HepG2 (cell line): Measurements from ENCODE around the gene METTL27. TPM values are rescaled to one million over a fixed set of nuclear protein-coding genes. Genes with fewer than 3 reads are reported as not detected.
A peak's percentile ranks its signal among the peaks of the same experiment; 100 is the strongest.

Source experiments
- CBX5 ChIP-seq: sonication (generic); formaldehyde crosslinking; IDR thresholded peaks from 2 replicates; pipeline ENCODE4 v1.4.0; 2020; ENCODE audit warnings: missing genetic modification reagents, borderline replicate concordance
- E2F1 ChIP-seq: sonication (generic); formaldehyde crosslinking; IDR thresholded peaks from 2 replicates; pipeline ENCODE4 v1.5.0; 2020; ENCODE audit warnings: missing genetic modification reagents
- HDAC1 ChIP-seq: sonication (generic); formaldehyde crosslinking; IDR thresholded peaks from 2 replicates; pipeline ENCODE4 v1.5.1; 2020; ENCODE audit warnings: mild to moderate bottlenecking, missing genetic modification reagents
- HDAC2 ChIP-seq: sonication (generic); formaldehyde crosslinking; IDR thresholded peaks from 2 replicates; pipeline ENCODE4 v1.4.0; 2020; ENCODE audit warnings: missing genetic modification reagents
- HNRNPH1 ChIP-seq: fragments of 200-400 bp; formaldehyde crosslinking; optimal IDR thresholded peaks from 2 replicates; pipeline ENCODE3; 2017; ENCODE audit warnings: mild to moderate bottlenecking, low read depth, low read length
- NONO ChIP-seq, 2 experiments: fragments of 450-650 bp in 1 of 2; sonication (generic) in 1 of 2; formaldehyde crosslinking in 1 of 2; IDR thresholded peaks in 1 of 2; conservative IDR thresholded peaks in 1 of 2; 2 replicates each; pipeline versions ENCODE4 v1.6.1 to v1.8.0; 2017 to 2022; ENCODE audit warnings: mild to moderate bottlenecking in 1 of 2, missing genetic modification reagents in 1 of 2, moderate library complexity in 1 of 2
- NR2F2 ChIP-seq: IDR thresholded peaks from 2 replicates; pipeline ENCODE4 v1.6.1; 2012; ENCODE audit warnings: low read depth, inconsistent platforms, borderline replicate concordance
- RBM22 ChIP-seq: fragments of 200-400 bp; formaldehyde crosslinking; optimal IDR thresholded peaks from 2 replicates; pipeline ENCODE3; 2017; ENCODE audit warnings: mild to moderate bottlenecking, low read length, moderate library complexity
- REPIN1 ChIP-seq: sonication (generic); formaldehyde crosslinking; IDR thresholded peaks from 2 replicates; pipeline ENCODE4 v1.8.0; 2022; ENCODE audit warnings: missing genetic modification reagents, low read depth, mild to moderate bottlenecking, borderline replicate concordance
- TIGD3 ChIP-seq: sonication (generic); formaldehyde crosslinking; IDR thresholded peaks from 2 replicates; pipeline ENCODE4 v1.5.1; 2020; ENCODE audit warnings: mild to moderate bottlenecking, missing genetic modification reagents, borderline replicate concordance
- TRIM22 ChIP-seq: fragments of 450-650 bp; IDR thresholded peaks from 2 replicates; pipeline ENCODE4 v1.6.1; 2017
- ZBTB21 ChIP-seq: sonication (generic); formaldehyde crosslinking; IDR thresholded peaks from 2 replicates; pipeline ENCODE4 v1.4.0; 2020; ENCODE audit warnings: missing genetic modification reagents
- ZFP82 ChIP-seq: sonication (generic); formaldehyde crosslinking; IDR thresholded peaks from 2 replicates; pipeline ENCODE4 v1.5.1; 2020; ENCODE audit warnings: mild to moderate bottlenecking, missing genetic modification reagents, borderline replicate concordance
- ZNF678 ChIP-seq: sonication (generic); formaldehyde crosslinking; IDR thresholded peaks from 2 replicates; pipeline ENCODE4 v1.4.0; 2020; ENCODE audit warnings: mild to moderate bottlenecking, missing genetic modification reagents
- ZNF747 ChIP-seq: sonication (generic); formaldehyde crosslinking; IDR thresholded peaks from 2 replicates; pipeline ENCODE4 v1.8.1; 2023; ENCODE audit warnings: missing genetic modification reagents, mild to moderate bottlenecking, borderline replicate concordance
- ZNF878 ChIP-seq: sonication (generic); formaldehyde crosslinking; IDR thresholded peaks from 2 replicates; pipeline ENCODE4 v1.8.1; 2023; ENCODE audit warnings: mild to moderate bottlenecking, missing genetic modification reagents, moderate library complexity
- polyA plus RNA-seq, 8 experiments: library from polyadenylated mRNA; depleted of rRNA in 3 of 8; stranded (reverse) in 7 of 8; unstranded in 1 of 8; fragments of >200 nt; fragmentation: Illumina TruSeq in 4 of 8; extraction: Trizol in 4 of 8; gene quantifications; 2 replicates each; pipeline versions ENCODE4 v1.2.1 to v1.2.3, GENCODE V29; 2011 to 2016; ENCODE audit warnings: low read depth in 4 of 8, missing spikeins in 1 of 8, mixed read lengths in 1 of 8; ENCODE audit not compliant: insufficient read depth in 1 of 8
- total RNA-seq, 5 experiments: library from RNA; depleted of rRNA; stranded (reverse); fragments of >200 nt; fragmentation: Illumina TruSeq; extraction: Trizol; gene quantifications; 2 replicates each; pipeline ENCODE4 v1.2.3, GENCODE V29; 2016; ENCODE audit warnings: low read depth in 1 of 5
- TF ChIP-seq, protein P1 (sequence below): sonication (generic); formaldehyde crosslinking; IDR thresholded peaks from 2 replicates; pipeline ENCODE4 v1.5.0; 2020; ENCODE audit warnings: mild to moderate bottlenecking, low read depth, missing genetic modification reagents, borderline replicate concordance
- TF ChIP-seq, protein P2 (sequence below): IDR thresholded peaks from 2 replicates; pipeline ENCODE4 v1.6.1; 2016; ENCODE audit warnings: missing compliant biosample characterization, missing genetic modification reagents, borderline replicate concordance
- TF ChIP-seq, protein P3 (sequence below): sonication (generic); formaldehyde crosslinking; IDR thresholded peaks from 2 replicates; pipeline ENCODE4 v1.8.1; 2023; ENCODE audit warnings: mild to moderate bottlenecking, moderate library complexity, missing genetic modification reagents

METTL27 gene
- total and polyA plus RNA-seq, 2 of the 13 experiments (the other 11 are each of a cell fraction or from before 2014, with no cell fraction given) = 2.0 to 3.0 TPM

- TF ChIP-seq, protein P1, sequence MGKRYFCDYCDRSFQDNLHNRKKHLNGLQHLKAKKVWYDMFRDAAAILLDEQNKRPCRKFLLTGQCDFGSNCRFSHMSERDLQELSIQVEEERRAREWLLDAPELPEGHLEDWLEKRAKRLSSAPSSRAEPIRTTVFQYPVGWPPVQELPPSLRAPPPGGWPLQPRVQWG (CRISPR knock-in tag) = no peak
- TF ChIP-seq HNRNPH1 (no peak), ZNF747 (CRISPR knock-in tag) (no peak; the same call in 1 of the 2 replicates), NR2F2 (no peak), TRIM22 (no peak), HDAC2 (CRISPR knock-in tag) (no peak; the same call in 1 of the 2 replicates), HDAC1 (CRISPR knock-in tag) (peak; percentile 61), ZNF878 (CRISPR knock-in tag) (no peak), ZBTB21 (CRISPR knock-in tag) (no peak), E2F1 (CRISPR knock-in tag) (no peak), ZFP82 (CRISPR knock-in tag) (no peak), NONO (IDR thresholded peaks at IDR 0.05) (no peak), NONO (CRISPR knock-in tag; conservative IDR thresholded peaks at IDR 0.05) (no peak; the same call in 1 of the 2 replicates), REPIN1 (CRISPR knock-in tag) (0 out of 2 replicates have a peak, but pooled peaks have one; percentile 12), RBM22 (peak; percentile 39), TIGD3 (CRISPR knock-in tag) (no peak), CBX5 (CRISPR knock-in tag) (0 out of 2 replicates have a peak, but pooled peaks have one; percentile 46), ZNF678 (no peak)
- TF ChIP-seq, protein P2, sequence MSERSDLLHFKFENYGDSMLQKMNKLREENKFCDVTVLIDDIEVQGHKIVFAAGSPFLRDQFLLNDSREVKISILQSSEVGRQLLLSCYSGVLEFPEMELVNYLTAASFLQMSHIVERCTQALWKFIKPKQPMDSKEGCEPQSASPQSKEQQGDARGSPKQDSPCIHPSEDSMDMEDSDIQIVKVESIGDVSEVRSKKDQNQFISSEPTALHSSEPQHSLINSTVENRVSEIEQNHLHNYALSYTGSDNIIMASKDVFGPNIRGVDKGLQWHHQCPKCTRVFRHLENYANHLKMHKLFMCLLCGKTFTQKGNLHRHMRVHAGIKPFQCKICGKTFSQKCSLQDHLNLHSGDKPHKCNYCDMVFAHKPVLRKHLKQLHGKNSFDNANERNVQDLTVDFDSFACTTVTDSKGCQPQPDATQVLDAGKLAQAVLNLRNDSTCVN (CRISPR knock-in tag) = peak; percentile 26; the same call in 1 of the 2 replicates
- TF ChIP-seq, protein P3, sequence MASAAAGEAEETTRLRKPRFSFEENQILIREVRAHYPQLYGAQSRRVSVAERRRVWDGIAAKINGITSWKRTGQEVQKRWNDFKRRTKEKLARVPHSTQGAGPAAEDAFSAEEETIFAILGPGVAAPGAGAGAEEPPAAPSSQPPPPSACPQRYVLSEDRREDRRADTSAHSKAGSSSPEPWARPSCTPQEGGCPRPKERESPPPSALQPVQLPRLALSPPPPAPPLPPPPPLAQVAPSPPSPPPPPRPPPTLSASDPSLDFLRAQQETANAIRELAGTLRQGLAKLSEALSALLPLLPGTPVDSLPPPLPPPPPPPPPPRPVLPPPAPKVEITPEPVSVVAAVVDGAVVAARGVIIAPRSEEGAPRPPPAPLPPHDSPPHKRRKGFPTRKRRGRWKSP (CRISPR knock-in tag) = peak; percentile 50; the same call in 1 of the 2 replicates
These were observed 11.4 kb downstream of the METTL27 start, which contains the start of gene CLDN4 (continued) for GRCh38 chr7:73830681-73831583.
